ENCODE measurements around the gene PIGQ.

PIGQ gene

DNA sequence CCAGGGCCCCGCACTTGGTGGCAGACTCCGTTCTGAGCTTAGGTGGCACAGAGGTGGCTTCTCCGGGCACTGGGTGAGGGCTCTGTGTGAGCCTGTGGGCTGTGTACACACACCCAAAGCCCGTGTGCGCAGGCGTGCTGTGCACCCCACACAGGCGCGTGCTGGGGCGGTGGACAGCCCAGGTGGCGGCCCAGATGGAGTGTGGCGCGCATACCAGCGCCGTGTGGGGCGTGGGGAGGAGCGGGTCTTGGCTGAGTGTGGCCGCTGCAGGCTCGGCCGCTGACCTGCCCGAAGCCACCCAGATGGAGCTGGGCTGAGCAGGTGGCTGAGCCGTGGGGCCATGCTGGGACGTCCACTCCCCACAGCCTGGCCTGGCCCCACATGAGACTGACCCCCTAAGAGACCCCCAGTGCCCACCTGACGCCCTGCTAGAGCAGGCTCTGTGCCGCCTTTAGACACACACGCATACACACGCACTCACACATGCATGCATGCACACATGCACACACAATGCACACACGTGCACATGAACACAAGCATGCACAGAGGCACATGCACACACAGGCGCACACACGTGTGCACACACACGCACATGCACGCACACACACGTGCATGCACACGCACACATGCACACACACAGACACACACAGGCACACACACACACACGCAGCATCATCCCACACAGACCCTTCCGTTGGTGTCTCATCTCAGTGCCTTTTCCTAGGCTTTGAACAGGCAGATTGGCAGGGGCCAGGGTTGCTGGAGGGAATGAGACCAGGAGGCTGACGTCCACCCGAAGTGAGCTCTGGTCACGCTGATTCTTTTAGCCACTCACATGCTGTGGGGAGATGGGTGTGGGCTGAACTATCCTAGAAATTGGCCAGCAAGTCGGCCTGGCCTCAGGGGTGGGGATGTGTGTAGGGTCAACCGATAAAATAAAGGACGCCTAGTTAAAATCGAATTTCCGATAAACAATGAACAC lies 7.5 kb upstream of the PIGQ start:
- H3K27ac Mint-ChIP-seq = no peak overlapping the region
- H3K4me1 Mint-ChIP-seq = peaks cover 35% of the 10 kb centered on the region
- H3K4me3 Mint-ChIP-seq = peak overlapping the region; percentile 61

DNA sequence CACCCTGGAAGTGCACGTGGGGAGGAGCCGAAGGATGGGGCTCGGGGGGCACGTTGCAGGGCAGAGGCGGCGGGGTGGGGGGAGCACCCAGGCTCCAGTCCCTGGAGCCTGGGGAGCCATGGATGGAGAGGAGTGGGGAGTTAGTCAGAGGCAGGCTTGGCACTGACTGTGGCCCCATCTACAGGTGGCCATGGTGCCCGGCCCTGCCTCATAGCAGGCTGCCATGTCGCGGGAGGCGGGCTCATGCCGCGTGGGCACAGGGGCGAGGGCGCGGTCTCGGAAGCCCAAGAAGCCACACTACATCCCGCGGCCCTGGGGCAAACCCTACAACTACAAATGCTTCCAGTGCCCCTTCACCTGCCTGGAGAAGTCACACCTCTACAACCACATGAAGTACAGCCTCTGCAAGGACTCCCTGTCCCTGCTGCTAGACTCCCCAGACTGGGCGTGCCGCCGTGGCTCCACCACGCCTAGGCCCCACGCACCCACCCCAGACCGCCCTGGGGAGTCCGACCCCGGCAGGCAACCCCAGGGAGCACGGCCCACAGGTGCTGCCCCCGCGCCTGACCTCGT lies 6.6 kb upstream of the PIGQ start:
- no peak for DNase-seq
- H3K4me1 Mint-ChIP-seq = peaks cover 35% of the 10 kb centered on the region
- peaks cover 30% of the 10 kb centered on the region for H3K27me3 Mint-ChIP-seq (ENCODE audit: low read depth, poor library complexity)
- no peaks in the 10 kb centered on the region for H3K9me3 Mint-ChIP-seq
- H3K27ac Mint-ChIP-seq = no peak overlapping the region
- no peak overlapping the region for H3K4me3 Mint-ChIP-seq
- no peak for TF ChIP-seq CTCF (IDR thresholded peaks at IDR 0.05)
- H3K36me3 Mint-ChIP-seq (ENCODE audit: low read depth) = no peaks in the 10 kb centered on the region

More for the DNA sequence above, 7.5 kb upstream of the PIGQ start:
- Mint-ChIP-seq H3K9me3 (no peaks in the 10 kb centered on the region), H3K36me3 (ENCODE audit: low read depth) (no peaks in the 10 kb centered on the region), H3K27me3 (ENCODE audit: low read depth, poor library complexity) (peaks cover 38% of the 10 kb centered on the region)
- DNase-seq = no peak
- no peak for TF ChIP-seq CTCF (IDR thresholded peaks at IDR 0.05)

GRCh38 chr16:564690-565418 lies 4.9 kb upstream of the PIGQ start:
- TF ChIP-seq CTCF (IDR thresholded peaks at IDR 0.05) = no peak
- DNase-seq = no peak
- Mint-ChIP-seq H3K9me3 (no peaks in the 10 kb centered on the region), H3K4me3 (no peak overlapping the region), H3K27ac (no peak overlapping the region), H3K36me3 (ENCODE audit: low read depth) (no peaks in the 10 kb centered on the region), H3K4me1 (peaks cover 39% of the 10 kb centered on the region), H3K27me3 (ENCODE audit: low read depth, poor library complexity) (peaks cover 15% of the 10 kb centered on the region)

GRCh38 chr16:565419-566330 lies 4.1 kb upstream of the PIGQ start:
- Mint-ChIP-seq H3K36me3 (ENCODE audit: low read depth) (no peaks in the 10 kb centered on the region), H3K9me3 (no peaks in the 10 kb centered on the region), H3K4me3 (peak overlapping the region; percentile 54), H3K27me3 (ENCODE audit: low read depth, poor library complexity) (peaks cover 19% of the 10 kb centered on the region), H3K27ac (no peak overlapping the region), H3K4me1 (peaks cover 41% of the 10 kb centered on the region)
- DNase-seq = peak; percentile 57
- TF ChIP-seq CTCF (IDR thresholded peaks at IDR 0.05) = no peak
